Neural progenitor cell (in vitro differentiated cells): ENCODE results near the gene DDX47.

Source experiments
- EZH2 ChIP-seq: fragments of 200-600 bp; sonication (generic); IDR thresholded peaks from 2 replicates; pipeline ENCODE4 v1.6.1; 2017; ENCODE audit warnings: antibody characterized with exemption, mild to moderate bottlenecking, moderate library complexity
- TF ChIP-seq, protein P1 (sequence below): fragments of 200-600 bp; sonication (generic); IDR thresholded peaks from 2 replicates; pipeline ENCODE4 v1.5.1; 2017; ENCODE audit warnings: antibody characterized with exemption, mild to moderate bottlenecking

DNA sequence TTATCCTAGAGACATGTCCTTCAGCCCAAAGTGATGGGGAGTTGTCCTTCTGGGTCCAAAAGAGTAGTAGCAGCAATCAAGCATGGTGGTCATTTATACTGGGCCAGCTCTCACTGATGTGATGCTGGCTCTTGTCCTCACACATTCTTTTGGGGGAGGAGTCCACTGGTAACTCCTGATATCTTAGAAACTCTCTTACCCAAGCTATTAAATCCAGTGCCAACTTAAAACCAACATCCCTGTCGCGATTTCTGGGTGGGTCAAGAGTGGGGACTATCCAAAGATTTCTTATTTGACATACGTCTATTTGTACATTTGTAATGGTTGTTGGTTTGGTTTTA, 24.6 kb downstream of the DDX47 start:
- TF ChIP-seq EZH2: no peak
- TF ChIP-seq, protein P1, sequence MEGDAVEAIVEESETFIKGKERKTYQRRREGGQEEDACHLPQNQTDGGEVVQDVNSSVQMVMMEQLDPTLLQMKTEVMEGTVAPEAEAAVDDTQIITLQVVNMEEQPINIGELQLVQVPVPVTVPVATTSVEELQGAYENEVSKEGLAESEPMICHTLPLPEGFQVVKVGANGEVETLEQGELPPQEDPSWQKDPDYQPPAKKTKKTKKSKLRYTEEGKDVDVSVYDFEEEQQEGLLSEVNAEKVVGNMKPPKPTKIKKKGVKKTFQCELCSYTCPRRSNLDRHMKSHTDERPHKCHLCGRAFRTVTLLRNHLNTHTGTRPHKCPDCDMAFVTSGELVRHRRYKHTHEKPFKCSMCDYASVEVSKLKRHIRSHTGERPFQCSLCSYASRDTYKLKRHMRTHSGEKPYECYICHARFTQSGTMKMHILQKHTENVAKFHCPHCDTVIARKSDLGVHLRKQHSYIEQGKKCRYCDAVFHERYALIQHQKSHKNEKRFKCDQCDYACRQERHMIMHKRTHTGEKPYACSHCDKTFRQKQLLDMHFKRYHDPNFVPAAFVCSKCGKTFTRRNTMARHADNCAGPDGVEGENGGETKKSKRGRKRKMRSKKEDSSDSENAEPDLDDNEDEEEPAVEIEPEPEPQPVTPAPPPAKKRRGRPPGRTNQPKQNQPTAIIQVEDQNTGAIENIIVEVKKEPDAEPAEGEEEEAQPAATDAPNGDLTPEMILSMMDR: no peak
